ENCODE measurements around the gene ZBTB12. TPM values are rescaled to one million over a fixed set of nuclear protein-coding genes. Genes with fewer than 3 reads are reported as not detected.

ZBTB12 gene
- total and polyA plus RNA-seq, 2 donors from 2014 or later = 2.5 to 3.4 TPM

- Histone ChIP-seq H3K36me3 (ENCODE audit: control insufficient read depth in 2 of 3, insufficient read depth in 3 of 3, low read length in 3 of 3) (peaks cover 2 to 18% (median 11%) of the 10 kb centered on the region in 3 donors), H3K4me1 (ENCODE audit: control insufficient read depth in 2 of 3, insufficient read depth in 2 of 3, low read depth in 1 of 3, low read length in 3 of 3) (peaks cover 0 to 6% (median 0%) of the 10 kb centered on the region in 3 donors), H3K4me3 (ENCODE audit: low read length in 3 of 3) (peak overlapping the region in 2 of 3 donors; percentile 30 to 56), H3K27ac (ENCODE audit: low read depth in 2 of 2, low read length in 2 of 2) (peak overlapping the region; percentile 45 to 69), H3K9me3 (ENCODE audit: control insufficient read depth in 2 of 3, insufficient read depth in 1 of 3, low read length in 3 of 3) (no peaks in the 10 kb centered on the region), H3K27me3 (ENCODE audit: control insufficient read depth, insufficient read depth, low read length) (no peaks in the 10 kb centered on the region), H3K9ac (ENCODE audit: low read length in 3 of 3) (no peak overlapping the region)
- DNase-seq (peak in 1 of 5 donors; percentile 59), FAIRE-seq (no peak)
- intact Hi-C loops (cut with DNase I) = no loop called here
- TF ChIP-seq, protein P1, sequence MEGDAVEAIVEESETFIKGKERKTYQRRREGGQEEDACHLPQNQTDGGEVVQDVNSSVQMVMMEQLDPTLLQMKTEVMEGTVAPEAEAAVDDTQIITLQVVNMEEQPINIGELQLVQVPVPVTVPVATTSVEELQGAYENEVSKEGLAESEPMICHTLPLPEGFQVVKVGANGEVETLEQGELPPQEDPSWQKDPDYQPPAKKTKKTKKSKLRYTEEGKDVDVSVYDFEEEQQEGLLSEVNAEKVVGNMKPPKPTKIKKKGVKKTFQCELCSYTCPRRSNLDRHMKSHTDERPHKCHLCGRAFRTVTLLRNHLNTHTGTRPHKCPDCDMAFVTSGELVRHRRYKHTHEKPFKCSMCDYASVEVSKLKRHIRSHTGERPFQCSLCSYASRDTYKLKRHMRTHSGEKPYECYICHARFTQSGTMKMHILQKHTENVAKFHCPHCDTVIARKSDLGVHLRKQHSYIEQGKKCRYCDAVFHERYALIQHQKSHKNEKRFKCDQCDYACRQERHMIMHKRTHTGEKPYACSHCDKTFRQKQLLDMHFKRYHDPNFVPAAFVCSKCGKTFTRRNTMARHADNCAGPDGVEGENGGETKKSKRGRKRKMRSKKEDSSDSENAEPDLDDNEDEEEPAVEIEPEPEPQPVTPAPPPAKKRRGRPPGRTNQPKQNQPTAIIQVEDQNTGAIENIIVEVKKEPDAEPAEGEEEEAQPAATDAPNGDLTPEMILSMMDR (IDR thresholded peaks at IDR 0.05; ENCODE audit: borderline replicate concordance, extremely low read depth, insufficient read depth) = no peak
Observed at GRCh38 chr6:31877125-31877650, 24.7 kb downstream of the ZBTB12 start.

GRCh38 chr6:31876357-31876756, 25.5 kb downstream of the ZBTB12 start:
- no peak overlapping the region for H3K27ac ChIP-seq (ENCODE audit: low read depth in 2 of 2, low read length in 2 of 2)
- peaks cover 0 to 6% (median 0%) of the 10 kb centered on the region in 3 donors for H3K4me1 ChIP-seq (ENCODE audit: control insufficient read depth in 2 of 3, insufficient read depth in 2 of 3, low read depth in 1 of 3, low read length in 3 of 3)
- no peaks in the 10 kb centered on the region for H3K9me3 ChIP-seq (ENCODE audit: control insufficient read depth in 2 of 3, insufficient read depth in 1 of 3, low read length in 3 of 3)
- DNase-seq (no peak), FAIRE-seq (no peak)
- TF ChIP-seq, protein P1 (IDR thresholded peaks at IDR 0.05; ENCODE audit: borderline replicate concordance, extremely low read depth, insufficient read depth) = no peak
- no peak overlapping the region for H3K4me3 ChIP-seq (ENCODE audit: low read length in 3 of 3)
- intact Hi-C loops (cut with DNase I) = no loop called here
- H3K36me3 ChIP-seq (ENCODE audit: control insufficient read depth in 2 of 3, insufficient read depth in 3 of 3, low read length in 3 of 3) = peaks cover 0 to 15% (median 9%) of the 10 kb centered on the region in 3 donors
- H3K27me3 ChIP-seq (ENCODE audit: control insufficient read depth, insufficient read depth, low read length) = no peaks in the 10 kb centered on the region
- no peak overlapping the region for H3K9ac ChIP-seq (ENCODE audit: low read length in 3 of 3)

DNA sequence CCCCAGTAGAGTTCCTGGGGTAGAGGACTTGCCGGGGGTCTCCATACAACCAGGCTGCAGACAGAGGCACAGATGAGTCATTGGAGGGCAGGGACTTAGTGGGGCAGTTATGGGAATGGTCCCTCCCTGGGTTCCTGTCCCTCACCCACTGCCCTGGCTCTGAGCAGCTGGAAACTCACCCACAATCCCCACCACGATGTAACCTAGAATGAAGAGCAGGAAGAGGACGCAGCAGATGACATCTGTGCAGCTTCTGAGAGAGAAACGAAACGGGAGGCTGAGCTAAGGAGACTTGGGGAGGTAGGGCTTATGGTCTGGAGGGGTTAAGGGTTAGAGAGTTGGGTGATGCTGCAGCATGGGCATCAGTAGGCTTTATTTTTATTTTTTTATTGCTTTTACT, 26.0 kb downstream of the ZBTB12 start:
- peaks cover 0 to 6% (median 0%) of the 10 kb centered on the region in 3 donors for H3K4me1 ChIP-seq (ENCODE audit: control insufficient read depth in 2 of 3, insufficient read depth in 2 of 3, low read depth in 1 of 3, low read length in 3 of 3)
- FAIRE-seq (no peak), DNase-seq (no peak)
- peaks cover 0 to 11% (median 4%) of the 10 kb centered on the region in 3 donors for H3K36me3 ChIP-seq (ENCODE audit: control insufficient read depth in 2 of 3, insufficient read depth in 3 of 3, low read length in 3 of 3)
- H3K27ac ChIP-seq (ENCODE audit: low read depth in 2 of 2, low read length in 2 of 2) = no peak overlapping the region
- intact Hi-C loops (cut with DNase I) = no loop called here
- H3K9me3 ChIP-seq (ENCODE audit: control insufficient read depth in 2 of 3, insufficient read depth in 1 of 3, low read length in 3 of 3) = no peaks in the 10 kb centered on the region
- no peaks in the 10 kb centered on the region for H3K27me3 ChIP-seq (ENCODE audit: control insufficient read depth, insufficient read depth, low read length)
- no peak overlapping the region for H3K9ac ChIP-seq (ENCODE audit: low read length in 3 of 3)
- TF ChIP-seq, protein P1 (IDR thresholded peaks at IDR 0.05; ENCODE audit: borderline replicate concordance, extremely low read depth, insufficient read depth) = no peak
- H3K4me3 ChIP-seq (ENCODE audit: low read length in 3 of 3) = no peak overlapping the region
